ENCODE results near the gene PLXDC2.

Gene PLXDC2

GRCh38 chr10:19936289-19936688 is 120.1 kb downstream of the PLXDC2 start:
- DNase-seq (ENCODE audit: low read depth): no peak
- no peak overlapping the region for H3K4me3 ChIP-seq (ENCODE audit: control insufficient read depth, low read depth, low read length)
- no peak for TF ChIP-seq CTCF (IDR thresholded peaks at IDR 0.05; ENCODE audit: control insufficient read depth, insufficient read depth, low read depth, low read length, missing control alignments)

GRCh38 chr10:19937989-19938388 is 121.8 kb downstream of the PLXDC2 start:
- DNase-seq (ENCODE audit: low read depth): no peak
- TF ChIP-seq CTCF (IDR thresholded peaks at IDR 0.05; ENCODE audit: control insufficient read depth, insufficient read depth, low read depth, low read length, missing control alignments): no peak
- no peak overlapping the region for H3K4me3 ChIP-seq (ENCODE audit: control insufficient read depth, low read depth, low read length)

- no peak for DNase-seq (ENCODE audit: low read depth)
- TF ChIP-seq CTCF (IDR thresholded peaks at IDR 0.05; ENCODE audit: control insufficient read depth, insufficient read depth, low read depth, low read length, missing control alignments): no peak
These were observed 125.1 kb downstream of the PLXDC2 start for GRCh38 chr10:19941206-19941880.

GRCh38 chr10:19944911-19945663 is 128.9 kb downstream of the PLXDC2 start:
- no peak for TF ChIP-seq CTCF (IDR thresholded peaks at IDR 0.05; ENCODE audit: control insufficient read depth, insufficient read depth, low read depth, low read length, missing control alignments)
- DNase-seq (ENCODE audit: low read depth): no peak
- H3K4me3 ChIP-seq (ENCODE audit: control insufficient read depth, low read depth, low read length): no peak overlapping the region

More at GRCh38 chr10:19941206-19941880, 125.1 kb downstream of the PLXDC2 start:
- no peak overlapping the region for H3K4me3 ChIP-seq (ENCODE audit: control insufficient read depth, low read depth, low read length)

- no peak for TF ChIP-seq CTCF (IDR thresholded peaks at IDR 0.05; ENCODE audit: control insufficient read depth, insufficient read depth, low read depth, low read length, missing control alignments)
- H3K4me3 ChIP-seq (ENCODE audit: control insufficient read depth, low read depth, low read length): no peak overlapping the region
- DNase-seq (ENCODE audit: low read depth): no peak
These were observed 130.0 kb downstream of the PLXDC2 start for GRCh38 chr10:19946245-19946644.

- no peak overlapping the region for H3K4me3 ChIP-seq (ENCODE audit: control insufficient read depth, low read depth, low read length)
- no peak for DNase-seq (ENCODE audit: low read depth)
- TF ChIP-seq CTCF (IDR thresholded peaks at IDR 0.05; ENCODE audit: control insufficient read depth, insufficient read depth, low read depth, low read length, missing control alignments): no peak
These were observed 130.6 kb downstream of the PLXDC2 start for GRCh38 chr10:19946791-19947190.
